Measurements from ENCODE around the gene SCN3A.

GRCh38 chr2:165219481-165219880 is 15.6 kb upstream of the SCN3A start:
- TF ChIP-seq, protein P1, sequence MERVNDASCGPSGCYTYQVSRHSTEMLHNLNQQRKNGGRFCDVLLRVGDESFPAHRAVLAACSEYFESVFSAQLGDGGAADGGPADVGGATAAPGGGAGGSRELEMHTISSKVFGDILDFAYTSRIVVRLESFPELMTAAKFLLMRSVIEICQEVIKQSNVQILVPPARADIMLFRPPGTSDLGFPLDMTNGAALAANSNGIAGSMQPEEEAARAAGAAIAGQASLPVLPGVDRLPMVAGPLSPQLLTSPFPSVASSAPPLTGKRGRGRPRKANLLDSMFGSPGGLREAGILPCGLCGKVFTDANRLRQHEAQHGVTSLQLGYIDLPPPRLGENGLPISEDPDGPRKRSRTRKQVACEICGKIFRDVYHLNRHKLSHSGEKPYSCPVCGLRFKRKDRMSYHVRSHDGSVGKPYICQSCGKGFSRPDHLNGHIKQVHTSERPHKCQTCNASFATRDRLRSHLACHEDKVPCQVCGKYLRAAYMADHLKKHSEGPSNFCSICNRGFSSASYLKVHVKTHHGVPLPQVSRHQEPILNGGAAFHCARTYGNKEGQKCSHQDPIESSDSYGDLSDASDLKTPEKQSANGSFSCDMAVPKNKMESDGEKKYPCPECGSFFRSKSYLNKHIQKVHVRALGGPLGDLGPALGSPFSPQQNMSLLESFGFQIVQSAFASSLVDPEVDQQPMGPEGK (CRISPR knock-in tag; IDR thresholded peaks at IDR 0.05; ENCODE audit: borderline replicate concordance), result no peak
- TF ChIP-seq, protein P2, sequence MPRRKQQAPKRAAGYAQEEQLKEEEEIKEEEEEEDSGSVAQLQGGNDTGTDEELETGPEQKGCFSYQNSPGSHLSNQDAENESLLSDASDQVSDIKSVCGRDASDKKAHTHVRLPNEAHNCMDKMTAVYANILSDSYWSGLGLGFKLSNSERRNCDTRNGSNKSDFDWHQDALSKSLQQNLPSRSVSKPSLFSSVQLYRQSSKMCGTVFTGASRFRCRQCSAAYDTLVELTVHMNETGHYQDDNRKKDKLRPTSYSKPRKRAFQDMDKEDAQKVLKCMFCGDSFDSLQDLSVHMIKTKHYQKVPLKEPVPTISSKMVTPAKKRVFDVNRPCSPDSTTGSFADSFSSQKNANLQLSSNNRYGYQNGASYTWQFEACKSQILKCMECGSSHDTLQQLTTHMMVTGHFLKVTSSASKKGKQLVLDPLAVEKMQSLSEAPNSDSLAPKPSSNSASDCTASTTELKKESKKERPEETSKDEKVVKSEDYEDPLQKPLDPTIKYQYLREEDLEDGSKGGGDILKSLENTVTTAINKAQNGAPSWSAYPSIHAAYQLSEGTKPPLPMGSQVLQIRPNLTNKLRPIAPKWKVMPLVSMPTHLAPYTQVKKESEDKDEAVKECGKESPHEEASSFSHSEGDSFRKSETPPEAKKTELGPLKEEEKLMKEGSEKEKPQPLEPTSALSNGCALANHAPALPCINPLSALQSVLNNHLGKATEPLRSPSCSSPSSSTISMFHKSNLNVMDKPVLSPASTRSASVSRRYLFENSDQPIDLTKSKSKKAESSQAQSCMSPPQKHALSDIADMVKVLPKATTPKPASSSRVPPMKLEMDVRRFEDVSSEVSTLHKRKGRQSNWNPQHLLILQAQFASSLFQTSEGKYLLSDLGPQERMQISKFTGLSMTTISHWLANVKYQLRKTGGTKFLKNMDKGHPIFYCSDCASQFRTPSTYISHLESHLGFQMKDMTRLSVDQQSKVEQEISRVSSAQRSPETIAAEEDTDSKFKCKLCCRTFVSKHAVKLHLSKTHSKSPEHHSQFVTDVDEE (CRISPR knock-in tag; IDR thresholded peaks at IDR 0.05), result no peak
- TF ChIP-seq CREB5 (CRISPR knock-in tag; IDR thresholded peaks at IDR 0.05; ENCODE audit: low read depth) (no peak), ZNF565 (CRISPR knock-in tag; conservative IDR thresholded peaks at IDR 0.05; ENCODE audit: low read depth) (no peak), RARB (CRISPR knock-in tag; IDR thresholded peaks at IDR 0.05) (no peak), CSDC2 (CRISPR knock-in tag; IDR thresholded peaks at IDR 0.05) (no peak), SNAI2 (CRISPR knock-in tag; IDR thresholded peaks at IDR 0.05) (no peak)
